Vagina (tissue), 2 donors: ENCODE data around the gene SUGCT. TPM values are rescaled to one million over a fixed set of nuclear protein-coding genes. Genes with fewer than 3 reads are reported as not detected.

Experiments used
- DNase-seq, 2 donors: peaks; one replicate each; pipeline ENCODE4 v3.0.0-alpha.2; 2017; ENCODE audit errors: extremely low spot score in 2 of 2
- H3K27ac ChIP-seq: fragments of 200-600 bp; sonication (generic); one replicate; pipeline ENCODE4 v1.5.1; 2019
- H3K27me3 ChIP-seq: fragments of 200-600 bp; sonication (generic); one replicate; pipeline ENCODE4 v1.5.1; 2019
- H3K36me3 ChIP-seq, 2 donors: fragments of 200-600 bp; sonication (generic); one replicate each; pipeline ENCODE4 v1.5.1; 2017 to 2019
- H3K4me1 ChIP-seq: fragments of 200-600 bp; sonication (generic); one replicate; pipeline ENCODE4 v1.5.1; 2019
- H3K4me3 ChIP-seq, 2 donors: fragments of 200-600 bp; sonication (generic); 1 replicate in 1 of 2; 2 replicates in 1 of 2; pipeline ENCODE4 v1.5.1; 2016 to 2019
- H3K9me3 ChIP-seq: fragments of 200-600 bp; sonication (generic); one replicate; pipeline ENCODE4 v1.5.1; 2019
- CTCF ChIP-seq, 3 experiments: fragments of 450-650 bp in 2 of 3; fragments of 200-600 bp in 1 of 3; sonication (generic) in 1 of 3; IDR thresholded peaks; one replicate each; pipeline ENCODE4 v1.5.1; 2017 to 2019; ENCODE audit warnings: antibody characterized with exemption in 3 of 3, mild to moderate bottlenecking in 2 of 3, moderate library complexity in 2 of 3
- POLR2A ChIP-seq, 2 donors: fragments of 450-650 bp; IDR thresholded peaks; one replicate each; pipeline ENCODE4 v1.6.1; 2017; ENCODE audit warnings: antibody characterized with exemption in 2 of 2, mild to moderate bottlenecking in 2 of 2, moderate library complexity in 2 of 2
- POLR2AphosphoS5 ChIP-seq, 2 donors: sonication (generic); formaldehyde crosslinking; IDR thresholded peaks; one replicate each; pipeline ENCODE4 v1.9.0; 2017; ENCODE audit warnings: antibody characterized with exemption in 2 of 2, mild to moderate bottlenecking in 2 of 2, low read depth in 1 of 2; ENCODE audit not compliant: insufficient read depth in 1 of 2
- intact Hi-C: fragments of 100-400 bp; cut with DNase I; formaldehyde crosslinking; loops from one replicate; pipeline ENCODE4 v1.15.1; 2023
- total RNA-seq: library from RNA; depleted of rRNA; stranded (reverse); fragments of >200 nt; gene quantifications from one replicate; pipeline ENCODE4 v1.2.3, GENCODE V29; 2016

The SUGCT gene
- total RNA-seq, 1 donor from 2014 or later: 2.2 TPM

DNA sequence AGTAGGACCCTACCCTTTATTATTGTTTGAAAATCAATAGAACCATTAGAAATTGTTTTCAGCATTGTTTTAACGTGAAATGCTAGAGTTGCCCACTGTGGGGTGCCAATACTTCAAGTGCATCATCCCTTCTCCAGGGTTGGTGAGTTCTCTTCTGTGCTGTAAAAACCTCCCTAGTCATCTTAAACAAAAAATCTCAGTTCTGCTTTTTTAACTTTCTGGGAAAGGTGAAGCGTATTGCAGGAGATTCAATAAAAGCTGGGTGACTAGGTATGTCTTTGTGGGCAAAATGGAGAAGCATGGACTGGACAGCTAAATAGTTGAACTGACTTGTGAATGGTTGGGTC lies 699.1 kb downstream of the SUGCT start:
- intact Hi-C loops: no loop called here
- no peaks in the 10 kb centered on the region for H3K4me1 ChIP-seq
- no peak for TF ChIP-seq POLR2A (IDR thresholded peaks at IDR 0.05)
- TF ChIP-seq POLR2AphosphoS5 (IDR thresholded peaks at IDR 0.05; ENCODE audit: insufficient read depth in 1 of 2, low read depth in 1 of 2): no peak
- TF ChIP-seq CTCF (IDR thresholded peaks at IDR 0.05): no peak
- H3K36me3 ChIP-seq: no peaks in the 10 kb centered on the region
- no peak for DNase-seq
- no peaks in the 10 kb centered on the region for H3K9me3 ChIP-seq
- H3K4me3 ChIP-seq: no peak overlapping the region
- H3K27me3 ChIP-seq: no peaks in the 10 kb centered on the region
- H3K27ac ChIP-seq: no peak overlapping the region

DNA sequence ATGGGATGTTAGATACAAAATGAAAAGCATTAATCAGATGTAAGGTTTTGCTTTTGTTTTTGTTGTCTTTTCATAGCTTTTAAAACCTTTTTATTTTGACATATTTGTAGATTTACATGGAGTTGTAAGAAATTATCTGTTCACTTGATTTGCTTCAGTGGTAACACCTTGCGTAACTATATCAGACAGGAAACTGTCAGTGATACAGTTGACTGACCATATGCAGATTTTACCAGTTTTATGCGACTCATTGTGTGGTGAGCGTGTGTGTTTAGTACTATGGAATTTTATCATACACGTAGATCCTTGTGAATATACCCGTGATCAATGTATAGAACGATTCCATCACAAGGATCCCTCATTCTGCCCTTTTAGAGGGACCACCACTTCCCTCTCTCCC lies 701.4 kb downstream of the SUGCT start:
- no peak for DNase-seq
- no peaks in the 10 kb centered on the region for H3K36me3 ChIP-seq
- H3K27ac ChIP-seq: no peak overlapping the region
- H3K4me1 ChIP-seq: no peaks in the 10 kb centered on the region
- H3K4me3 ChIP-seq: no peak overlapping the region
- intact Hi-C loops: no loop called here
- H3K9me3 ChIP-seq: no peaks in the 10 kb centered on the region
- TF ChIP-seq CTCF (IDR thresholded peaks at IDR 0.05) (no peak), POLR2A (IDR thresholded peaks at IDR 0.05) (no peak), POLR2AphosphoS5 (IDR thresholded peaks at IDR 0.05; ENCODE audit: insufficient read depth in 1 of 2, low read depth in 1 of 2) (no peak)
- H3K27me3 ChIP-seq: no peaks in the 10 kb centered on the region

DNA sequence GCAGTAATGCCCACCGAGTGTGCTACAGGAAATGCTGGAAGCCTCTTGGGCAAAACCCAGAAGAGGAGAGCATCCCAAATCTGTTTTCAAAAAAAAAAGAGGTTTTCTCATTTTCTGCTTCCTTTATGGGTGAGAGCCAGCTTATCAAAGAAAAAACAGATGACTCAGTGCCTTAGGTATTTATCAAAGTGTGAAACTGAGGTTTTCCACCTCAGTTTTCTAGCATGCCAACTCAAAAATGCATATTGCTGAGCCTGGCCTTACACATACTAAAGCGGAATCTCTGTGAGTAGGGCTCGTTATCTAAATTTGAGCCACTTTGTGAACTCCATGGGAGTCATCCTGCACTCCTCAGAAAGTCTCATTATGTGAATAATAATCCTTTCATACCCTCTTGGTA lies 705.1 kb downstream of the SUGCT start:
- Histone ChIP-seq H3K4me3 (no peak overlapping the region), H3K36me3 (no peaks in the 10 kb centered on the region), H3K27ac (no peak overlapping the region), H3K27me3 (no peaks in the 10 kb centered on the region), H3K4me1 (no peaks in the 10 kb centered on the region), H3K9me3 (no peaks in the 10 kb centered on the region)
- no peak for DNase-seq
- TF ChIP-seq CTCF (IDR thresholded peaks at IDR 0.05): no peak
- no peak for TF ChIP-seq POLR2AphosphoS5 (IDR thresholded peaks at IDR 0.05; ENCODE audit: insufficient read depth in 1 of 2, low read depth in 1 of 2)
- no peak for TF ChIP-seq POLR2A (IDR thresholded peaks at IDR 0.05)
- intact Hi-C loops: no loop called here

GRCh38 chr7:40840990-40841389 lies 706.2 kb downstream of the SUGCT start:
- Histone ChIP-seq H3K27ac (no peak overlapping the region), H3K4me1 (no peaks in the 10 kb centered on the region), H3K4me3 (no peak overlapping the region), H3K27me3 (no peaks in the 10 kb centered on the region), H3K9me3 (no peaks in the 10 kb centered on the region), H3K36me3 (no peaks in the 10 kb centered on the region)
- TF ChIP-seq CTCF (IDR thresholded peaks at IDR 0.05): no peak
- no peak for TF ChIP-seq POLR2AphosphoS5 (IDR thresholded peaks at IDR 0.05; ENCODE audit: insufficient read depth in 1 of 2, low read depth in 1 of 2)
- TF ChIP-seq POLR2A (IDR thresholded peaks at IDR 0.05): no peak
- intact Hi-C loops: no loop called here
- no peak for DNase-seq

DNA sequence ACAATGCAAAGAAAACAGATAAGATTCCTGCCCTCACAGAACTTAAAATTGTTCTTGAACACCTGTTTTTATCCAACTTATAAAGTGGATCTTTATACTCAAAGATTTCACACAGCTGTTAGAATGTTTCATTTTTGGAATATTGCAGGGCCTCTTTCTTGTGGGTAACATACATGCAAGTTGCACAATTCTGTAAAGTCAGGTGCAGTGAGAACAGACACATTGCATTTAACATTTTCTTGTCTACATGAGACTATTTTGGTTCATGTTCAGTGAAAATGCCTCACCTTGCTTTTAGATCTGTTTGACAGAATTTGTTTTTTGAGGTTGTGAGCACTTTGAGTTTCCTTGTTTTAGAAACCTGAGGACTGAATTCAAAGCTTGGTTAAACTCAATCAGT lies 707.8 kb downstream of the SUGCT start:
- Histone ChIP-seq H3K4me3 (no peak overlapping the region), H3K4me1 (no peaks in the 10 kb centered on the region), H3K36me3 (no peaks in the 10 kb centered on the region), H3K9me3 (no peaks in the 10 kb centered on the region), H3K27ac (no peak overlapping the region), H3K27me3 (no peaks in the 10 kb centered on the region)
- intact Hi-C loops: no loop called here
- DNase-seq: no peak
- no peak for TF ChIP-seq CTCF (IDR thresholded peaks at IDR 0.05)
- no peak for TF ChIP-seq POLR2A (IDR thresholded peaks at IDR 0.05)
- TF ChIP-seq POLR2AphosphoS5 (IDR thresholded peaks at IDR 0.05; ENCODE audit: insufficient read depth in 1 of 2, low read depth in 1 of 2): no peak
